NCI-H226 (cell line): ENCODE data around the gene TXN2.

Experiments used
- DNase-seq: peaks from one replicate; pipeline ENCODE4 v3.0.0-alpha.2; 2015

TXN2 gene

GRCh38 chr22:36480941-36481392 is 473 bp downstream of the TXN2 start:
- no peak for DNase-seq

DNA sequence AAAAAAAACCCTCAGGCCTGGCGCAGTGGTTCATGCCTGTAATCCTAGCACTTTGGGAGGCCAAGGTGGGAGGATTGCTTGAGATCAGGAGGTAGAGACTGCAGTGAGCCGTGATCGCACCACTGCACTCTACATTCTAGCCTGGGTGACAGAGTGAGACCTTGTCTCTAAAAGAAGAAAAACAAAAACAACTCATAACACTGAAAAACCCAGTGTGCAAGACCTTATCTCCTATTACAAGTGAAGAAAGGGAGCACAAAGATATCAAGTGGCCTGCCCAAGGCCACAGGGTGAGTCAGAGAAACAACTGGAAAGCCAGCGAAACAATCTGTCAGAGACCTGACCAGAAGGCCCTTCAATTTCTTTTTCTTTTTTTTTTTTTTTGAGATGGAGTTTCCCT is 2.5 kb downstream of the TXN2 start:
- DNase-seq: no peak

DNA sequence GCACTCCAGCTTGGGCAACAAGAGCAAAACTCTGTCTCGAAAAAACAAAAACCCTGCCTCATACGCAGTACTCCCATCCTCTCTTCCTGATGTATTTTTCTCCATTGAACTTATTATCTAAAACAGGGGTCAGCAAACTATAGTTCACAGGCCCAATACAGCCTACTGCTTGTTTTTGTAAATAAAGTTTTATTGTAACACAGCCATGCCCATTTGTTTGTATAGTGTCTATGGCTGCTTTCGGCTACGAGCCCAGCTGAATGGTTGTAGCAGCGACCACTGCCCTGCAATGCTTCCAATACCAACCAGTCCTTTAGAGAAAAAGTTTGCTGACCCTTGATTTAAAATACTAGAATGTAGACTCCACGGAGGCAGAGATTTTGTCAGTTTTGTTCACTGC is 6.1 kb downstream of the TXN2 start:
- DNase-seq: no peak

DNA sequence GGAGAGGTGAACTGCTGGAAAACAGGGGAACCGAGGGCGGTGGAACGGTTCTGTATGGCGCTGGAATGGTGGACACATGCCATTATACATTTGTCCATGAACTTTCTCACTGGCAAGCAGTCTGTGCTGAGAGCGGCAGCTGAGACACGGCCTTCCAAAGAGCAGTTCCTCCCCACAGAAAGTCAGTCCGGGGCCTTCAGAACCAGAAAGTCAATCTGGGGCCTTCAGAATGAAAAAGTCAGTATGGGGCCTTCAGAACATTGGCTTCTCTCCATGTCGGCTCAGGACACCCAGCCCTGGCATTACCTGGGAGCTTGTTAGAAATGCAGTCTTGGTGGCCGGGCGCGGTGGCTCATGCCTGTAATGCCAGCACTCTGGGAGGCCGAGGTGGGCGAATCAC is 8.8 kb downstream of the TXN2 start:
- no peak for DNase-seq

DNA sequence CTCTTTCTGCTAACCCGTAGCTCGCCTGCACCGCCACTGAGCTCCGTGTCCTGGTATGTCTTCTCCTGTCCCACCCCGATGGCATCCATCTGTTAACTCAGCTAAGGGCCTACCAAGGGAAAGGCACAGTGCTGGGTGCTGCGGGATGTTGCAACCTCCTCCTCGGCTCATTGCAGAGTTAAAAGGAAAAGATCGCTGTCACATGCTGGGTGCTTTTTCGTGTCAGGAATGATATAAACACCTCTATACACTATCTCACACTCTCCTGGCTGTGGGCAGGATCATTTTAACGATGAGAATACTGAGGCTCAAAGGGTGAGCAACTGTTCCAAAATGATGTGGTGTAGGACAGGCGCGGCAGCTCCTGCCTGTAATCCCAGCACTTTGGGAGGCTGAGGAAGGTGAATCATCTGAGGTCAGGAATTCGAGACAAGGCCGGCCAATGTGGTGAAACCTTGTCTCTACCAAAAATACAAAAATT is 10.1 kb downstream of the TXN2 start:
- peak; percentile 29 for DNase-seq

DNA sequence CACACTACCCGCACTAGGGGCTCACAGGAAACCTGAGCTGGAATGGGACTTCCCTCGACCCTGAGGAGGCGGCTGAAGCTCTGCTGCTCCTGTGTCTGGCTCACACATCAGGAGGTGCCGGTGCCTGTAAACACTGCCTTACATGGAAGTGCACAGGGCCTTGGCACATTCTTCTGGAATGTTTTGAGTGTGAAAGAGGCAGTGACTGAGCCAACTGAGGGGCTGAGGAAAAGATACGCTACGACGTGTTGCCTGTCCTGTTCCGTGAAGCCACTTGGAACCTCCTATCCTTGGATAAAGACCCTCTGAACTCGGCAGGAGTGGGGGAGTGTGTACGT is 10.5 kb downstream of the TXN2 start:
- no peak for DNase-seq

- no peak for DNase-seq
These were observed 11.1 kb downstream of the TXN2 start for GRCh38 chr22:36470162-36470993.

DNA sequence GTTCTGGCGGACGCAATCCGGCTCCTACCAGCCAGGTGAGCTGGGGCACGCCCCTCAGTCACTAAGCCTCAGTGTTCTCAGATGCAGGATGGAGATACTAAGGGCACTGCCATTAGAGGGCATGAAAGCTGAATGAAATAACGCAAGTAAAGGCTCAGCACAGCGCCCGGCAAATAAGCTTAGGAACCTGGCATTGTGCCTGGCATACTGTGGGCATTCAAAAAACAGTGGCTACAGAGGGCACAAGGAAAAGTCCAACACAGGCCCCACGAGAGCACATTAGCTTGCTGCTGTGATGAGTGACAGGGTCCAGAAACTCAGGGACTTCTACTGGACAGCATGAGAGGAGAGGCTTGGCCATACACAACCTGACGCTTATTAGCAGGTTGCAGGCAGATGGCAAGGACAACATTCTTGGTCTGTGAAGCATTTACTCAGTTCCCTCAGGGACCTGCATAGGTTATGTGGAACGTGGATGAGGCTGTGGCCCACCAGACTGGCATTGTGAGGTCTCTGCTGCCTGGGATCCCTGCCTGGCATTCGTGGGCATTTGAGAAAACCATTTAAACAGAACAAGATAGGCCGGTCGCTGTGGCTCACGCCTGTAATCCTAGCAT is 12.2 kb downstream of the TXN2 start:
- no peak for DNase-seq

DNA sequence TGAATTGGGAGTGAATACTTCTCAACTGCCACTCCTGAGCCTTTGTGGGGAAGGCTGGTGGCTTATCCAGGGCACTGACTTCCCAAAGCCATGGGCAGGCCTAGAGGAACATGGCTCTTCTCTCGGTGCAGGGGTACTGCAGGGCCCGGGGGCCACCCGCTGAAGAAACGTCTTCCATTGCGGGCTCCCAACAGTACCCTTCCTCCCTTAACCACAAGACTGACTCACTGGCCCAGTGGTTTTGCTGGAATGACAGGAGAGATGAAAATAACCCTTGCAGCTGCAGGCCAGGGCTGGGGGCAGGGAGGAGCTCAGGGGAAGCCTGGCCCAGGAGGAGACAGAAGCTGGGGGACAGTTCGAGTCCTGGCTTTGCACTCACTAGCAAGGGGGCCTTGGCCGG is 13.5 kb downstream of the TXN2 start:
- DNase-seq: peak; percentile 85

DNA sequence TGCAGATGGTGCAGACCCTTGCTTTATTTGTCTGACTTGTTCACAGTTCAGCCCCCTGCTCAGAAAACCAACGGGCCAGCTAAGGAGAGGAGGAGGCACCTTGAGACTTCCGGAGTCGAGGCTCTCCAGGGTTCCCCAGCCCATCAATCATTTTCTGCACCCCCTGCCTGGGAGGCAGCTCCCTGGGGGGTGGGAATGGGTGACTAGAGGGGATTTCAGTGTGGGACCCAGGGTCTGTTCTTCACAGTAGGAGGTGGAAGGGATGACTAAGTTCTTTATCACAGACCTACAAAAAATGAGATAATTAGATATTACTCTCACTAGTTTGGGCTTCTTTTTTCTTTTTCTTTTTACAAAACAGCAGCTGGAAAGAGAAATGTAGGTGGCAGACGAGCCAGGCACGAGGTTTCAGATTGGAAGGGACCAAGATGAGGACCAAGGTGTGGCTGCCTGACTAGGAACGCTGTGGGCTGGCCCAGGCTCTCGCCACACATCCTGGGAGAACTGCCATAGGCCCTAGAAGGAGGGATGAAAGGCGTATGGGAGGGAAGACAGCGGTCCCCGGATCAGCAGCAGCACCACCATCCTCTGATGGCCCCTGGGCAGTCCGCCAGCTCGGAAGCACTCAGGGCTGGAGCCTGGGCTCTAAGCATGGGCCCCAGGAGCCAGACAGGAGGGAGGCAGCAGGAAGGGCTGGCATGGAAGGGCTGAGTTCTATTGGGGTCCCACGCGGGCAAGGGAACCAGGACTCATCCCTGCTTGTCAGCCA is 14.2 kb downstream of the TXN2 start:
- peak; percentile 83 for DNase-seq

DNA sequence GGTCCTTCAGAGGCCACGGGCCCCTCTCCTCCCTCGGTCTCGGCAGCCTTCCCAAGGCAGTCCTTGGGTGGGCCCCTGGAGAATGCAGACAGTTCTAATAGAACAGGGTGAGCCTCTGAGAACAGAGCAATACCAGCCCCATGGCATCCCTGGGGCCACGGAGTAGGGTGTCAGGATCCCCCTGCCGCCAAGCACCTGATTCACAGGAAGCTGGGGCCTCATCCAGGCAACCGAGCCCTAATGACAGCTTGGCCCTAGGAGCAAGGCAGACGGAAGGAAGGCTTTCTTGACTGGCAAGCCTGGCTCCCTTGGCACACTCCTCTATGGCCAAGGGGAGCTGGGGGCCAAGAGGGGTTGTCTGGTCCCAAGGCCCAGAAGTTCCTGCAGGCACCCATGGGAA is 15.2 kb downstream of the TXN2 start:
- no peak for DNase-seq

GRCh38 chr22:36465232-36466021 is 16.0 kb downstream of the TXN2 start:
- DNase-seq: peak; percentile 83

GRCh38 chr22:36464715-36465231 is 16.7 kb downstream of the TXN2 start:
- no peak for DNase-seq

GRCh38 chr22:36463783-36464184 is 17.7 kb downstream of the TXN2 start:
- no peak for DNase-seq

DNA sequence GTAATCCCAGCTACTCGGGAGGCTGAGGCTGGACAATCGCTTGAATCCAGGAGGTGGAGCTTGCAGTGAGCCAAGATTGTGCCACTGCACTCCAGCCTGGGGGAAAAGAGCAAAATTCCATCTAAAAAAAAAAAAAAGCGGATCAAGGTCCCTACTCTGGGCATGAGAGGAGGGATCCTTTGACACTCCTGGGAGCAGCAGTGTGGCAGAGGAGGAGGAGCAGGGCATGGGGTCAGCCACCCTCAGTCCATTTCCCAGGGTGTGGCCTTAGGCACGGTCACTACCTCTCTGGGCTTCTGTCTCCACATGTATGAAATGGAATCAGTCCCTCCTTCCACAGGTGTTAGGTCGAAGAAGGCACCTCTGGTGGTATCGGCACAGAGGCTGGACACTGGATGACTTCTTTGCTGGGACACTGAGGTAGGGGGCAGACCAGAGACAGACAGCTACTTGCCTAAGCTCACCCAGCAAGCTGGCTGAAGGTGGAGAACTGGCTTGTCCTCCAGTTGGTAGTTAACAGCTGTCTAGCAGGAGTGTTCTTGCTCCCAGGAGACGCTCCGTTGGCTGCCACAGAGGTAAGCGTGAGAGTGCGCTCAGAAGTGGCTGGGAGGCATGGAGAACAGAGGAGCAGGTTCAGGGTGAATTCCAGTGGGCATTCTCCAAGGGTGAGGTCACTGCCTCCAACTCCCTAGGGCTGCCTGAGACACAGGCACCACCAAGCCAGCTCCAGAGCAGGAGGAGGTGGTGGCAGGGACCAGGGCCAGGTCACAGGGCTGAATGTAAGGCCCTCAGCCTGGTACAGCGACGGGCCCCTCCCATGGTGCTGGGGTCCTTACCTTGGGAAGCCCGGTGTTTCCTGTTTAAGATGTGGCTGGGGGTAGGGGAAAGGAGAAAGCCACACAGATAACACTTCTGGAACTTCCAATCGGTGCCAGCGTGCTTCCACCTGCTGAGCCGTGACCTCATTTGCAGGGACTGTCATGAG is 19.5 kb downstream of the TXN2 start:
- DNase-seq: peak; percentile 88

DNA sequence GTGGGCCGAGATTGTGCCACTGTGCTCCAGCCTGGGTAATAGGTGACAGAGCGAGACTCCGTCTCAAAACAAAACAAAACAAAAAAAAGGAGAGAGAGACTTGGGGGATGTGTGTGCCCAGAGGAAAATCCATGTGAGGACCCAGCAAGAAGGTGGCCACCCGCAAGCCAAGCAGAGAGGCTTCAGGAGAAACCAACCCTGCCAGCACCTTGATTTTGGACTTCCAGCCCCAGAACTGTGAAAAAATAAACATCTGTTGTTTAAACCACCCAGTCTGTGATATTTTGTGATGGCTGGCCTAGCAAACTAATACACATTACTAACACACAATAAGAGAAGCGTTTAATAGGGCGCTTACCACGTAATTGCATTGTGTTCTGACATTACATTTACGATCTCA is 21.2 kb downstream of the TXN2 start:
- no peak for DNase-seq

DNA sequence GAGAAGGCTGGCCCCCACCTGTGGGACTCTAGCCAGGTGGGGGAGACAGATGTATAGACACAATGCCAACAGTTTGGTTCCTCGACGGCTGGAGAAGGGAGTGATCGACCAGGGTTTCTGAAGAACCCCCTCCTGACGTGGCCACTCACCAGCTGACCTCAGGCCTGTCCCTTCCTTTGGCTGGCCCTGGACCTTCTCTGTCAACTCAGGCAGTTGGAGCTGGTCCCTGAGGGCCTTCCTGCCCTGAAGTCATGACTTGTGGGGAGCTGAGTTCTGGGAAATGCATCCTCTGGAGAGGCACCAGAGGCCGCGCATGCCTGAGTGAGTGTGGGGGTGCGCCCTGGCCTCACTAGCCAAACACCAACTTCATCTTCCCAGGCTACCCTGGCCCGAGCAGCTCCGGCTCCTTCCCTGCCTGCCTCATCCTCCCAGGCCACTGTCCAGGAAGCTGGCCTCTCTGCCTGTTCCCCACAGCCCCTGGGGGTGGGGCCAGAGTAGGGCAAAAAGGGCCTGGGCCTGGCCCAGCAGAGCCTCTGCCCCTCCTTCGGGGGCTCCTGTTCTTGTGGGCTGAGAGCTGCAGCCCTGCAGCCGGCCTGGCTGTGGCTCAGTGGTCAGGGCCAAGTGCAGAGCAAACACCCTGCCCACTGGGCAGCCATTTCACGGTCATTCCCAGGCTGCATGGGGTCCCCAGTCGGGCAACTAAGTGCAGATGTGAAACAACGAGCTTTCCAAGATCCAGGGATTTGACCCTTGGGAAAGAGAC is 23.6 kb downstream of the TXN2 start:
- DNase-seq: no peak

- no peak for DNase-seq
These were observed 25.0 kb downstream of the TXN2 start for GRCh38 chr22:36456464-36456845.

DNA sequence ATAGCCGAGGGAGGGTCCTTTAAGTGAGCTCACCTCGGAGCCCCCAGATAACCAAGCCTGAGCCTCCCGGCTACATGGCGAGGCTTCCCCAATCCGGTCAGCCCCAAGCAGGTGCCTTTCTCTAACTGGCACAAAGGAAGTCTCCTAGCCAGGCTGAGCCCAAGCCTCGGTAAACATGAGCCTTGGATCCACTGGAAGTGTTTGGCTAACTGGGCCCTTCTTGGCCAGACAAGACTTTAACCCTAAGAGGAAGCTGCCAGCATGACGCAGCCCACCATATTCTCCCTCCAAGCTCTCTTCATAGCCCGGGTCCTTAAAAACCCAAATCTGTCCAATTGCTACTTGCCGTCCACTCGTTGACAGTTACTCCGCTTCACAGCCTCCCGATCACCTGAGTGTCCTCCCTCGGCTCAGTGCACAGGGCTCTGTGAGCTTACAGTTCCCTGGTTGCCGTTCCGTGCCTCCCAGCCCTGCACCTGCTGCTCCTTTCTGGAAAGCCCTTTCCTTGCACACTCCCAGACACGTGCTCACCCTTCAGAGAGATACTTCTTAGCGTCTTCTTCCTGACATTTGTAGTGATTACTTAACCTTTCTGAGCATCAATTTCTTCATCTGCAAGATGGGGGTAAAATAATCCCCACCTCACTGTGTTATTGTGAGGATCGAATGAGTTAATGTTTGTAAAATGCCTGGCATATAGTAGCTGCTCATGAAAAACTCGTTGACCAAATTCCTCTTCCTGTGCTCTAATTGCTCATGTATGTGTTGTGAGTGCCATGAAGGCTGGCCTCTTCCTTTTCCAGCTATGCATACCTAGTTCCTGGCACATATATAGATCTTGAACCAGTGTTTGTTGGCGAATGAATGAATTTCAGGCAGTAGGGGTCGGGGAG is 25.6 kb downstream of the TXN2 start:
- no peak for DNase-seq
